HEK293 (cell line): ENCODE results near the gene CDC42BPA.
A peak's percentile ranks its signal among the peaks of the same experiment; 100 is the strongest.

ENCODE experiments used
- CTCF ChIA-PET: fragments of 350-600 bp; formaldehyde crosslinking; extraction: SDS; loops from one replicate; lab custom pipeline; 2021; ENCODE audit warnings: antibody characterized with exemption; lab: Yijun Ruan, JAX
- POLR2A ChIA-PET: fragments of 300-600 bp; formaldehyde crosslinking; extraction: SDS; loops from one replicate; lab custom pipeline; 2020; ENCODE audit warnings: antibody characterized with exemption, inconsistent platforms; lab: Yijun Ruan, JAX
- H3K27ac ChIP-seq: fragments of 200-500 bp; sonication (Bioruptor generic); 2 replicates; pipeline ENCODE4 v1.5.1; 2014; ENCODE audit warnings: low read depth, low read length, control low read depth, inconsistent platforms; ENCODE audit errors: extremely low read depth
- H3K36me3 ChIP-seq, 2 experiments: fragments of 200-500 bp in 1 of 2; sonication (Bioruptor generic) in 1 of 2; 1 replicate in 1 of 2; 2 replicates in 1 of 2; pipeline ENCODE4 v1.5.1; 2014 to 2017; ENCODE audit warnings: inconsistent platforms in 2 of 2, low read length in 2 of 2; ENCODE audit not compliant: control insufficient read depth in 2 of 2, insufficient read depth in 1 of 2
- H3K4me1 ChIP-seq: fragments of 200-500 bp; sonication (Bioruptor generic); 2 replicates; pipeline ENCODE4 v1.5.1; 2014; ENCODE audit warnings: mild to moderate bottlenecking, low read length, inconsistent platforms; ENCODE audit not compliant: control insufficient read depth, insufficient read depth
- H3K4me3 ChIP-seq: 2 replicates; pipeline ENCODE4 v1.5.1; 2011; ENCODE audit warnings: low read depth, mild to moderate bottlenecking, control low read depth, low read length, moderate library complexity
- H3K9me3 ChIP-seq: fragments of 200-500 bp; sonication (Bioruptor generic); 2 replicates; pipeline ENCODE4 v1.5.1; 2014; ENCODE audit warnings: low read depth, low read length, inconsistent platforms; ENCODE audit not compliant: control insufficient read depth, insufficient read depth
- GLIS2 ChIP-seq: fragments of 450-650 bp; formaldehyde crosslinking; IDR thresholded peaks from 2 replicates; pipeline ENCODE4 v1.5.1; 2016; ENCODE audit warnings: missing biosample characterization, missing genetic modification characterization
- HOXD13 ChIP-seq: sonication (generic); formaldehyde crosslinking; IDR thresholded peaks from 2 replicates; pipeline ENCODE4 v1.8.0; 2022; ENCODE audit warnings: missing genetic modification reagents, borderline replicate concordance
- MZF1 ChIP-seq: fragments of 450-650 bp; formaldehyde crosslinking; IDR thresholded peaks from 2 replicates; pipeline ENCODE4 v1.5.1; 2017; ENCODE audit warnings: missing biosample characterization, missing genetic modification characterization, borderline replicate concordance
- SETDB1 ChIP-seq: IDR thresholded peaks from one replicate; pipeline ENCODE4 v1.6.1; 2017; ENCODE audit warnings: mild to moderate bottlenecking, low read length, moderate library complexity, mixed read lengths; ENCODE audit not compliant: insufficient read length
- TRIM28 ChIP-seq: IDR thresholded peaks from 2 replicates; pipeline ENCODE4 v1.6.1; 2011; ENCODE audit warnings: low read length, control low read depth, borderline replicate concordance
- ZFHX2 ChIP-seq: fragments of 450-650 bp; formaldehyde crosslinking; conservative IDR thresholded peaks from 2 replicates; pipeline ENCODE4 v1.5.1; 2016; ENCODE audit warnings: missing biosample characterization, missing genetic modification characterization
- ZFP41 ChIP-seq: fragments of 450-650 bp; formaldehyde crosslinking; IDR thresholded peaks from 2 replicates; pipeline ENCODE4 v1.5.1; 2016; ENCODE audit warnings: missing biosample characterization, missing genetic modification characterization, borderline replicate concordance
- ZNF114 ChIP-seq: fragments of 450-650 bp; formaldehyde crosslinking; IDR thresholded peaks from 2 replicates; pipeline ENCODE4 v1.5.0; 2017; ENCODE audit warnings: missing biosample characterization, missing genetic modification characterization
- ZNF140 ChIP-seq: fragments of 450-650 bp; formaldehyde crosslinking; IDR thresholded peaks from 2 replicates; pipeline ENCODE4 v1.5.1; 2016; ENCODE audit warnings: missing biosample characterization, missing genetic modification characterization
- ZNF324 ChIP-seq: fragments of 450-650 bp; formaldehyde crosslinking; IDR thresholded peaks from 2 replicates; pipeline ENCODE4 v1.5.1; 2016; ENCODE audit warnings: missing biosample characterization, missing genetic modification characterization
- ZNF416 ChIP-seq: fragments of 450-650 bp; formaldehyde crosslinking; IDR thresholded peaks from 2 replicates; pipeline ENCODE4 v1.5.1; 2016; ENCODE audit warnings: missing biosample characterization, missing genetic modification characterization
- ZNF530 ChIP-seq: fragments of 450-650 bp; formaldehyde crosslinking; IDR thresholded peaks from 2 replicates; pipeline ENCODE4 v1.5.1; 2016; ENCODE audit warnings: low read depth, missing biosample characterization, missing genetic modification characterization
- ZNF549 ChIP-seq: fragments of 450-650 bp; IDR thresholded peaks from 2 replicates; pipeline ENCODE4 v1.5.1; 2018; ENCODE audit warnings: missing biosample characterization, missing genetic modification characterization, mild to moderate bottlenecking, inconsistent platforms, moderate library complexity
- ZNF560 ChIP-seq: fragments of 450-650 bp; formaldehyde crosslinking; IDR thresholded peaks from 2 replicates; pipeline ENCODE4 v1.5.1; 2017; ENCODE audit warnings: missing biosample characterization, missing genetic modification characterization, borderline replicate concordance
- ZNF747 ChIP-seq: fragments of 450-650 bp; formaldehyde crosslinking; IDR thresholded peaks from 2 replicates; pipeline ENCODE4 v1.5.1; 2016; ENCODE audit warnings: missing biosample characterization, missing genetic modification characterization
- ZNF76 ChIP-seq: fragments of 450-650 bp; formaldehyde crosslinking; IDR thresholded peaks from 2 replicates; pipeline ENCODE4; 2016; ENCODE audit warnings: low read depth, missing biosample characterization, missing genetic modification characterization, borderline replicate concordance
- ZNF791 ChIP-seq: fragments of 450-650 bp; formaldehyde crosslinking; IDR thresholded peaks from 2 replicates; pipeline ENCODE4 v1.5.1; 2016; ENCODE audit warnings: missing biosample characterization, missing genetic modification characterization
- ZNF837 ChIP-seq: fragments of 450-650 bp; formaldehyde crosslinking; IDR thresholded peaks from 2 replicates; pipeline ENCODE4 v1.5.1; 2016; ENCODE audit warnings: missing biosample characterization, missing genetic modification characterization
- ZSCAN23 ChIP-seq: fragments of 450-650 bp; formaldehyde crosslinking; IDR thresholded peaks from 2 replicates; pipeline ENCODE4 v1.5.1; 2016; ENCODE audit warnings: missing biosample characterization, missing genetic modification characterization
- ZXDB ChIP-seq: fragments of 450-650 bp; formaldehyde crosslinking; IDR thresholded peaks from 2 replicates; pipeline ENCODE4 v1.5.1; 2016; ENCODE audit warnings: missing biosample characterization, missing genetic modification characterization
- TF ChIP-seq, protein P1 (sequence below): fragments of 450-650 bp; formaldehyde crosslinking; IDR thresholded peaks from 2 replicates; pipeline ENCODE4 v1.5.1; 2016; ENCODE audit warnings: missing biosample characterization, missing genetic modification characterization
- TF ChIP-seq, protein P2 (sequence below): fragments of 450-650 bp; formaldehyde crosslinking; IDR thresholded peaks from 2 replicates; pipeline ENCODE4 v1.5.1; 2016; ENCODE audit warnings: missing biosample characterization, missing genetic modification characterization, low read depth
- TF ChIP-seq, protein P3 (sequence below): fragments of 450-650 bp; formaldehyde crosslinking; IDR thresholded peaks from 2 replicates; pipeline ENCODE4 v1.5.1; 2016; ENCODE audit warnings: missing biosample characterization, missing genetic modification characterization

CDC42BPA gene

DNA sequence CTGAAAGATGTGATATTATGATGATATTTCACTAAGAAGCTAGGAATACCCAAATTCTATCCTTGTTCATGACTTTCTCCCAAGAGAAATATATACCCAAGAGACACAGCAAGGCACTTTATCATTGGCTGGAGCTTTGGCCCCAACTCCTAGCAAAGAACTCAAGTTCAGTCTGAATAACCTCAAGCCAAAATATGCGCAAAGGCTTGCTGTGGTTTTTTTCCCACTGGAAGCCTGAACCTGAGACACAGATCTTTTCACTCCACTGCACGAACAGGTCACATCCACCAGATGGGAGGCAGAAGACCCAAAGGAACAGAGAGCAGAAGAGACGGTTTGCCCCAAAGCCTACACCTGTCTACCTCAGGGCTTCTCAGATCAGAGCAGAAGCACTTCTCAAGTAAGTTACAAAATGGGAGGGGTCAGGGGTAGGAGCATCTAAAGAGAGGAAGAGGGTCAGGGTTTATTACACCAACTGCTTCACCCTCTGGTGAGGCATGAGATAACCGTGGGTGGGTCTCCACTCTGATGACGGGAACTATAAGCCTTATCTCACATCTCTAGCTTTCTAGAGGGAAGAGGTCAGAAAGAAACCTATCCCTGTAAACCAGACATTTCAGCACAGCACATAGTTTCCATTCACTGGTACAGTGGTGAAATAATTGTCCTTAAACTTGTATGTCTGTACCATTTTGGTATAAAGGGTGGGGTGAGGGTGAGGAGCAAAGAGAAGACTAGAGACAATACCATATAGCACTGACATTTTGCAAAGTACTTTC lies 17.1 kb upstream of the CDC42BPA start:
- no peaks in the 10 kb centered on the region for H3K36me3 ChIP-seq
- no peak for TF ChIP-seq ZNF549 (tag by site-specific recombination)
- no peak for TF ChIP-seq ZNF747 (tag by site-specific recombination)
- TF ChIP-seq ZNF76 = no peak
- TF ChIP-seq ZFHX2 = peak; percentile 26
- no peak for TF ChIP-seq ZNF324 (tag by site-specific recombination)
- CTCF ChIA-PET = interaction anchor here (0.6 kb wide), 1 partner anchor 982 kb away, joined by 3 read pairs; no protein-coding TSS in a partner anchor
- POLR2A ChIA-PET = no interaction called here
- H3K27ac ChIP-seq = no peak overlapping the region
- H3K4me3 ChIP-seq = no peak overlapping the region
- no peaks in the 10 kb centered on the region for H3K9me3 ChIP-seq
- H3K4me1 ChIP-seq = no peaks in the 10 kb centered on the region

GRCh38 chr1:227333423-227333822 lies 15.1 kb upstream of the CDC42BPA start:
- H3K9me3 ChIP-seq = no peaks in the 10 kb centered on the region
- TF ChIP-seq HOXD13 (no peak), ZNF140 (tag by site-specific recombination) (no peak), MZF1 (tag by site-specific recombination) (no peak), ZNF530 (no peak), ZNF560 (tag by site-specific recombination) (no peak), ZNF114 (tag by site-specific recombination) (no peak), ZXDB (tag by site-specific recombination) (no peak), ZSCAN23 (tag by site-specific recombination) (no peak), ZNF791 (tag by site-specific recombination) (no peak), SETDB1 (peak; percentile 82), ZNF416 (tag by site-specific recombination) (no peak), TRIM28 (peak; percentile 79; the same call in 1 of the 2 replicates), GLIS2 (tag by site-specific recombination) (no peak)
- H3K4me3 ChIP-seq = no peak overlapping the region
- no peaks in the 10 kb centered on the region for H3K4me1 ChIP-seq
- POLR2A ChIA-PET = no interaction called here
- no peaks in the 10 kb centered on the region for H3K36me3 ChIP-seq
- H3K27ac ChIP-seq = no peak overlapping the region
- CTCF ChIA-PET = interaction anchor here (0.8 kb wide), 1 partner anchor 12 kb away, joined by 3 read pairs; no protein-coding TSS in a partner anchor

DNA sequence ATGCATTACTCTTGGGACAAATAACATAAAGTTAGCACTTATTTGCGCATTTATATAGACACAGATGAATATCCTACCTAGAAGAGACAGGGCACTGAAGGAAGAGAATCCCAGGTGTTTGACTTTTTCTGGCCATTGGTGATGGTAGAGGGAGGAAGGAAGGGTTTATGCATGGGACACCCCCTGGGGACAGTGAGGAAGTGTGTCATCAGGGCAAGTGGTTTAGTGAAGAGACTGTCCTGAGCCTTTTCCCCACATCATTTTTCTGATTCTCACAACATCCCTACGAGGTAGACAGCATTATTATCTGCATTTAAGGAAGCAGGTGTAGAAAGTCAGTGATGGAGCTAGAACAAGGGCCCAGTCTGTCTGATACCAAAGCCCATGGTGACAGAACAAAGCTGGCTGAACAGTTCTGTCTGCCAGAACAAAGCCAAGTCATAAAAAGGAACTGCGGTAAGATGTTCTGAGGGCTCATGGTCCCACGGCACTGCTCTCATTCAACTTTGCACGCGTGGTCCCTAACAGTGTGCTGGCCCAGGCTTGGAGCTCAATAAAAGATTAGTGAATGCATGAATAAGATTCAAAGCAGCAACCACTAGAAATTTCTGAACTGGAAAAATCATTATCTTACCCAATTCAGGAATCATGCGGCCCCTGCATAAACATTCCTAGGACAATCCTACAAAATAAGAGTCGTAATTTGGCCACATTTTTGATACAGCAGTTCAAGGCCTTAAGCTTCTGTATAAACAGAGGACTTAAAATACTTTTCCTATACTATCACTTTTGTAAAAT lies 12.2 kb upstream of the CDC42BPA start:
- ChIA-PET CTCF (interaction anchor here (0.6 kb wide), 1 partner anchor 1907 kb away, joined by 3 read pairs; no protein-coding TSS in a partner anchor), POLR2A (interaction anchor here (0.6 kb wide), 1 partner anchor 180 kb away, joined by 3 read pairs; no protein-coding TSS in a partner anchor)
- TF ChIP-seq ZFP41 (no peak), ZNF837 (tag by site-specific recombination) (no peak), HOXD13 (no peak)
- TF ChIP-seq, protein P1, sequence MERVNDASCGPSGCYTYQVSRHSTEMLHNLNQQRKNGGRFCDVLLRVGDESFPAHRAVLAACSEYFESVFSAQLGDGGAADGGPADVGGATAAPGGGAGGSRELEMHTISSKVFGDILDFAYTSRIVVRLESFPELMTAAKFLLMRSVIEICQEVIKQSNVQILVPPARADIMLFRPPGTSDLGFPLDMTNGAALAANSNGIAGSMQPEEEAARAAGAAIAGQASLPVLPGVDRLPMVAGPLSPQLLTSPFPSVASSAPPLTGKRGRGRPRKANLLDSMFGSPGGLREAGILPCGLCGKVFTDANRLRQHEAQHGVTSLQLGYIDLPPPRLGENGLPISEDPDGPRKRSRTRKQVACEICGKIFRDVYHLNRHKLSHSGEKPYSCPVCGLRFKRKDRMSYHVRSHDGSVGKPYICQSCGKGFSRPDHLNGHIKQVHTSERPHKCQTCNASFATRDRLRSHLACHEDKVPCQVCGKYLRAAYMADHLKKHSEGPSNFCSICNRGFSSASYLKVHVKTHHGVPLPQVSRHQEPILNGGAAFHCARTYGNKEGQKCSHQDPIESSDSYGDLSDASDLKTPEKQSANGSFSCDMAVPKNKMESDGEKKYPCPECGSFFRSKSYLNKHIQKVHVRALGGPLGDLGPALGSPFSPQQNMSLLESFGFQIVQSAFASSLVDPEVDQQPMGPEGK (tag by site-specific recombination) = no peak
- TF ChIP-seq, protein P2, sequence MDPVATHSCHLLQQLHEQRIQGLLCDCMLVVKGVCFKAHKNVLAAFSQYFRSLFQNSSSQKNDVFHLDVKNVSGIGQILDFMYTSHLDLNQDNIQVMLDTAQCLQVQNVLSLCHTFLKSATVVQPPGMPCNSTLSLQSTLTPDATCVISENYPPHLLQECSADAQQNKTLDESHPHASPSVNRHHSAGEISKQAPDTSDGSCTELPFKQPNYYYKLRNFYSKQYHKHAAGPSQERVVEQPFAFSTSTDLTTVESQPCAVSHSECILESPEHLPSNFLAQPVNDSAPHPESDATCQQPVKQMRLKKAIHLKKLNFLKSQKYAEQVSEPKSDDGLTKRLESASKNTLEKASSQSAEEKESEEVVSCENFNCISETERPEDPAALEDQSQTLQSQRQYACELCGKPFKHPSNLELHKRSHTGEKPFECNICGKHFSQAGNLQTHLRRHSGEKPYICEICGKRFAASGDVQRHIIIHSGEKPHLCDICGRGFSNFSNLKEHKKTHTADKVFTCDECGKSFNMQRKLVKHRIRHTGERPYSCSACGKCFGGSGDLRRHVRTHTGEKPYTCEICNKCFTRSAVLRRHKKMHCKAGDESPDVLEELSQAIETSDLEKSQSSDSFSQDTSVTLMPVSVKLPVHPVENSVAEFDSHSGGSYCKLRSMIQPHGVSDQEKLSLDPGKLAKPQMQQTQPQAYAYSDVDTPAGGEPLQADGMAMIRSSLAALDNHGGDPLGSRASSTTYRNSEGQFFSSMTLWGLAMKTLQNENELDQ (tag by site-specific recombination) = no peak
- TF ChIP-seq, protein P3, sequence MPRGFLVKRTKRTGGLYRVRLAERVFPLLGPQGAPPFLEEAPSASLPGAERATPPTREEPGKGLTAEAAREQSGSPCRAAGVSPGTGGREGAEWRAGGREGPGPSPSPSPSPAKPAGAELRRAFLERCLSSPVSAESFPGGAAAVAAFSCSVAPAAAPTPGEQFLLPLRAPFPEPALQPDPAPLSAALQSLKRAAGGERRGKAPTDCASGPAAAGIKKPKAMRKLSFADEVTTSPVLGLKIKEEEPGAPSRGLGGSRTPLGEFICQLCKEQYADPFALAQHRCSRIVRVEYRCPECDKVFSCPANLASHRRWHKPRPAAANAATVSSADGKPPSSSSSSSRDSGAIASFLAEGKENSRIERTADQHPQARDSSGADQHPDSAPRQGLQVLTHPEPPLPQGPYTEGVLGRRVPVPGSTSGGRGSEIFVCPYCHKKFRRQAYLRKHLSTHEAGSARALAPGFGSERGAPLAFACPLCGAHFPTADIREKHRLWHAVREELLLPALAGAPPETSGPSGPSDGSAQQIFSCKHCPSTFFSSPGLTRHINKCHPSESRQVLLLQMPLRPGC = no peak
- Histone ChIP-seq H3K4me3 (no peak overlapping the region), H3K9me3 (no peaks in the 10 kb centered on the region), H3K27ac (no peak overlapping the region), H3K4me1 (no peaks in the 10 kb centered on the region), H3K36me3 (no peaks in the 10 kb centered on the region)
